ENCODE results near the gene CELSR2. TPM values are rescaled to one million over a fixed set of nuclear protein-coding genes. Genes with fewer than 3 reads are reported as not detected.
A peak's percentile ranks its signal among the peaks of the same experiment; 100 is the strongest.
"Not testable (repeated sequence)": the region's sequence is repeated elsewhere in the genome, so short reads cannot be mapped to it uniquely, and the experiment has no call there.

Gene CELSR2
- total RNA-seq, 2 experiments from 2014 or later: 1.9 to 2.0 TPM

- Mint-ChIP-seq H3K36me3 (ENCODE audit: low read depth) (peaks cover 37% of the 10 kb centered on the region), H3K4me3 (peak within 1 kb of the TSS; percentile 97)
These were observed 35.3 kb upstream of the CELSR2 start, which contains the start of gene SARS1 for GRCh38 chr1:109213824-109214693. Gene SARS1 (plus strand): TSS chr1:109213918. CDS start chr1:109213993, 75 bp downstream.

GRCh38 chr1:109214695-109215623 lies 34.4 kb upstream of the CELSR2 start:
- Mint-ChIP-seq H3K4me1 (peaks cover 32% of the 10 kb centered on the region), H3K27ac (peak overlapping the region; percentile 95), H3K36me3 (ENCODE audit: low read depth) (peaks cover 39% of the 10 kb centered on the region), H3K4me3 (peak overlapping the region; percentile 97), H3K9me3 (ENCODE audit: low read depth) (no peaks in the 10 kb centered on the region), H3K27me3 (no peaks in the 10 kb centered on the region)
- ChIA-PET CTCF (interaction anchor here (0.5 to 6.8 kb wide), 15 partner anchors 8 to 425 kb away, joined by 3 to 45 read pairs (median 4); partner anchors contain the start of genes ELAPOR1 and PSRC1), POLR2A (interaction anchor here (1.0 to 2.3 kb wide), 6 partner anchors 11 to 211 kb away, joined by 3 to 12 read pairs (median 4); partner anchors contain the start of genes PSMA5 and PSRC1)
- intact Hi-C loops (cut with DNase I, micrococcal nuclease): loop anchor here (1.0 to 10.0 kb wide), 7 partner anchors 115 to 1120 kb away; partner anchors contain the start of genes ATXN7L2 (in 1 of the 2), GNAI3 (in 1 of the 2), RBM15 (in 1 of the 2) and WDR47 (in 1 of the 2)
- peak; percentile 64 for ATAC-seq
- peak; percentile 79 for DNase-seq

More at GRCh38 chr1:109213824-109214693, 35.3 kb upstream of the CELSR2 start, which contains the start of gene SARS1:
- ChIA-PET POLR2A (interaction anchor here (1.0 to 2.3 kb wide), 6 partner anchors 12 to 212 kb away, joined by 3 to 12 read pairs (median 4); partner anchors contain the start of genes PSMA5 and PSRC1), CTCF (interaction anchor here (0.5 to 6.8 kb wide), 22 partner anchors 9 to 424 kb away, joined by 3 to 45 read pairs (median 4); partner anchors contain the start of genes ELAPOR1 and PSRC1)
- peak; percentile 85 for ATAC-seq
- intact Hi-C loops (cut with DNase I, micrococcal nuclease): loop anchor here (1.0 to 10.0 kb wide), 15 partner anchors 13 to 1121 kb away; partner anchors contain the start of genes WDR47 (in 2 of the 2), ATXN7L2 (in 1 of the 2), CYB561D1 (in 1 of the 2) and ELAPOR1 (in 1 of the 2)
- H3K27ac Mint-ChIP-seq: peak within 1 kb of the TSS; percentile 95
- no peaks in the 10 kb centered on the region for H3K9me3 Mint-ChIP-seq (ENCODE audit: low read depth)
- DNase-seq: peak; percentile 93
- H3K27me3 Mint-ChIP-seq: peaks cover 1% of the 10 kb centered on the region
- peaks cover 32% of the 10 kb centered on the region for H3K4me1 Mint-ChIP-seq

- Mint-ChIP-seq H3K27me3 (no peaks in the 10 kb centered on the region), H3K4me3 (peak overlapping the region; percentile 97), H3K36me3 (ENCODE audit: low read depth) (peaks cover 49% of the 10 kb centered on the region), H3K27ac (peak overlapping the region; percentile 95), H3K9me3 (ENCODE audit: low read depth) (no peaks in the 10 kb centered on the region), H3K4me1 (peaks cover 41% of the 10 kb centered on the region)
- ATAC-seq: no peak
- intact Hi-C loops (cut with DNase I, micrococcal nuclease): loop anchor here in 1 of 2 experiments (10.0 kb wide), 1 partner anchor 1118 kb away; the partner anchor contains the start of gene RBM15
- POLR2A ChIA-PET: no interaction called here
- DNase-seq: no peak
- CTCF ChIA-PET: interaction anchor here (0.6 to 6.8 kb wide), 5 partner anchors 9 to 23 kb away, joined by 3 to 45 read pairs (median 4); no protein-coding TSS in a partner anchor
These were observed 32.7 kb upstream of the CELSR2 start for GRCh38 chr1:109216662-109217061.

DNA sequence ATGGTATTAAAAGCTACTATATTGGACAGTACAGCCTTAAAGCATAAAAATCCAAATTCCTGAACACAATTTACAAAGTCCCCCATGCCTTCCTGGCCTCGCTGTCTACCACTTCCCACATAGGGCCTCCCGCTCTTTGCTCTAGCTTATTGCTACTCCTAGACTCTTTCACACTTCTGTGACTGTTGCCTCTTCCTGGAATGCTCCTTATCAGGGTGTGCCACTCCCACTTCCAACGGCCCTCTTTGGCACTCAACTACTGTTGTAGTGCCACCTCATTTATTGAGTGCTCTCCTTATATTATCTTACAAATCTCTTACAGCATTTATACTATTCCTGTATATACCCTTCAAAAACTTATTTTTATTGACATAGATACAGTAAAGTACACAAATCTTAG lies 30.8 kb upstream of the CELSR2 start:
- Mint-ChIP-seq H3K27me3 (no peaks in the 10 kb centered on the region), H3K4me1 (peaks cover 40% of the 10 kb centered on the region), H3K4me3 (no peak overlapping the region), H3K9me3 (ENCODE audit: low read depth) (no peaks in the 10 kb centered on the region), H3K27ac (no peak overlapping the region), H3K36me3 (ENCODE audit: low read depth) (peaks cover 62% of the 10 kb centered on the region)
- ChIA-PET CTCF (interaction anchor here (0.6 kb wide), 1 partner anchor 18 kb away, joined by 3 read pairs; no protein-coding TSS in a partner anchor), POLR2A (no interaction called here)
- no peak for DNase-seq
- no peak for ATAC-seq
- intact Hi-C loops (cut with DNase I, micrococcal nuclease): loop anchor here in 1 of 2 experiments (10.0 kb wide), 1 partner anchor 1116 kb away; the partner anchor contains the start of gene RBM15

GRCh38 chr1:109221201-109221600 lies 28.1 kb upstream of the CELSR2 start:
- POLR2A ChIA-PET; CTCF ChIA-PET; DNase-seq; H3K4me3 Mint-ChIP-seq; H3K27me3 Mint-ChIP-seq; intact Hi-C loops (cut with DNase I, micrococcal nuclease); ATAC-seq; H3K9me3 Mint-ChIP-seq (ENCODE audit: low read depth): not testable (repeated sequence)
- Mint-ChIP-seq H3K4me1 (peaks cover 51% of the 10 kb centered on the region), H3K36me3 (ENCODE audit: low read depth) (peaks cover 56% of the 10 kb centered on the region), H3K27ac (peak overlapping the region; percentile 42)

GRCh38 chr1:109225308-109225707 lies 24.0 kb upstream of the CELSR2 start:
- POLR2A ChIA-PET: interaction anchor here (1.0 kb wide), 1 partner anchor 11 kb away, joined by 3 read pairs; the partner anchor contains the start of gene SARS1
- Mint-ChIP-seq H3K27me3 (no peaks in the 10 kb centered on the region), H3K4me3 (no peak overlapping the region)

DNA sequence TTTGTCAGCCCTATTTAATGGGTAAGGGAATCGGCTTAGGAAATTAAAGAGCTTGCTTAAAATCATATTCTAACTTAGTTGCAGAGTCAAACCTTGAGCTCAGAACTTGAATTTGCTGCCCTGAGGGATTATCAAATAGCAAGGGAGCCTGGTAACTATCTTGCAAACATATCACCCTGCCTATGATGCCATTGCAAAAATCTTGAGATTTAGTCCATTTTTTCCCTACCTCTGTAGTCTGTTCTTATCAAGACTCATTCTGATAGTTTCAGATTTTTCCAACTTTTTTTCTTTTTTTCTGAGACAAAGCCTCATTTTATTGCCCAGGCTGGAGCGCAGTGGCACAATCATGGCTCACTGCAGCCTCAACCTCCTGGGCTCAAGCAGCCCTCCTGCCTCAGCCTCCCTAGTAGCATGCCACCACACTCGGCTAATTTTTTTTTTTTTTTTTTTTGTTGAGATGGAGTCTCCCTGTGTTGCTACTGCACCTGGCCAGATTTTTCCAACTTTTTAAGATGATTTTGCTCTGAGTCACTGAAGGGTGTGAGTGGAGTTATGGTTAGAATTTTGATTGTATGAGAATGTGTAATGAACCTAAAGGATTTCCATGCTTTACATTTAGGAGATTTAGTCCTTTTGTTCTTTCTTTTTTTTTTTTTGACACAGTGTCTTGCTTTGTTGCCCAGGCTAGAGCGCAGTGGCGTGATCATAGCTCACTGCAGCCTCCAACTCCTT lies 23.5 kb upstream of the CELSR2 start:
- ATAC-seq (no peak), DNase-seq (no peak)
- ChIA-PET POLR2A (interaction anchor here (1.0 kb wide), 1 partner anchor 12 kb away, joined by 3 read pairs; the partner anchor contains the start of gene SARS1), CTCF (interaction anchor here (0.6 to 1.7 kb wide), 9 partner anchors 9 to 306 kb away, joined by 3 to 7 read pairs (median 5); partner anchors contain the start of gene SARS1)
- no peaks in the 10 kb centered on the region for H3K9me3 Mint-ChIP-seq (ENCODE audit: low read depth)
- intact Hi-C loops (cut with DNase I, micrococcal nuclease): no loop called here
- no peak overlapping the region for H3K4me3 Mint-ChIP-seq
- H3K27ac Mint-ChIP-seq: peak overlapping the region; percentile 64
- peaks cover 32% of the 10 kb centered on the region for H3K4me1 Mint-ChIP-seq
- H3K36me3 Mint-ChIP-seq (ENCODE audit: low read depth): peaks cover 64% of the 10 kb centered on the region
- no peaks in the 10 kb centered on the region for H3K27me3 Mint-ChIP-seq

More at GRCh38 chr1:109225308-109225707, 24.0 kb upstream of the CELSR2 start:
- ATAC-seq: peak; percentile 85
- DNase-seq: no peak
- Mint-ChIP-seq H3K27ac (peak overlapping the region; percentile 64), H3K36me3 (ENCODE audit: low read depth) (peaks cover 63% of the 10 kb centered on the region), H3K4me1 (peaks cover 35% of the 10 kb centered on the region), H3K9me3 (ENCODE audit: low read depth) (no peaks in the 10 kb centered on the region)
- intact Hi-C loops (cut with DNase I, micrococcal nuclease): no loop called here
- CTCF ChIA-PET: interaction anchor here (0.7 to 1.7 kb wide), 9 partner anchors 9 to 308 kb away, joined by 3 to 7 read pairs (median 5); partner anchors contain the start of gene SARS1

- ATAC-seq (no peak), DNase-seq (no peak)
- no peaks in the 10 kb centered on the region for H3K9me3 Mint-ChIP-seq (ENCODE audit: low read depth)
- H3K27ac Mint-ChIP-seq: no peak overlapping the region
- POLR2A ChIA-PET: no interaction called here
- peaks cover 61% of the 10 kb centered on the region for H3K36me3 Mint-ChIP-seq (ENCODE audit: low read depth)
- CTCF ChIA-PET: no interaction called here
- no peak overlapping the region for H3K4me3 Mint-ChIP-seq
- H3K27me3 Mint-ChIP-seq: no peaks in the 10 kb centered on the region
- H3K4me1 Mint-ChIP-seq: peaks cover 23% of the 10 kb centered on the region
- intact Hi-C loops (cut with DNase I, micrococcal nuclease): no loop called here
These were observed 21.2 kb upstream of the CELSR2 start for GRCh38 chr1:109228167-109228566.

DNA sequence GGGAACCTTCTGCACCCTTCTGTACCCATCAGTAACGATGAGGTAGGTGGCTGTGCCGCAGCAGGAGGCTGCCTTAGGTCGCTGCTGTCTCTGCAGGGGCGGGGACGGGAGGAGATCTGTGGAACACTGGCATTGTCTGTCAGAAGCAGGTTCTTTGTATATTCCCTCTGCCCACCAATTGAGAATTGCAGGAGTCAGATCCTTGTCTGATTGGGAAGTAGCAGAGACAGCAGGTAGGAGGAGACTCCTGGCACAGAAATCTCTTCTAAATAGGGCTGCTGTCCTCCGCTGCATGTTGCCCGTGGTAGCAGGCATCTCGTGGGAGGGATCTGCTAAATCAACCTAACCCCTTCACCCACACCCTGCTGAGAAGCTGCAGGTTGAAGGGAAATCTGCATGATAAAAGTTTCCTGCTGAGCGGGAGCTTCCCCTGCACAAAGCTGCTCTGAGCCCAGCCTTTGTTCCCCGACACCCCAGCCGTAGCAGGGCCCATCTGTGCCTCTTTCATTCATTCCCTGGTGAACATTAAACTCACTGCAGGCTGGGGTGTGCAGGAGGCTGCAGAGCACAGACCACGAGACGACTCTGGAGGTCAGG lies 19.7 kb upstream of the CELSR2 start:
- ATAC-seq (no peak), DNase-seq (no peak)
- ChIA-PET CTCF (interaction anchor here (0.6 kb wide), 1 partner anchor 23 kb away, joined by 3 read pairs; no protein-coding TSS in a partner anchor), POLR2A (no interaction called here)
- H3K36me3 Mint-ChIP-seq (ENCODE audit: low read depth): peaks cover 57% of the 10 kb centered on the region
- H3K27me3 Mint-ChIP-seq: no peaks in the 10 kb centered on the region
- no peaks in the 10 kb centered on the region for H3K9me3 Mint-ChIP-seq (ENCODE audit: low read depth)
- H3K27ac Mint-ChIP-seq: no peak overlapping the region
- peaks cover 15% of the 10 kb centered on the region for H3K4me1 Mint-ChIP-seq
- intact Hi-C loops (cut with DNase I, micrococcal nuclease): no loop called here
- H3K4me3 Mint-ChIP-seq: no peak overlapping the region
